ENCODE data around the gene UGT1A1.

Gene UGT1A1

DNA sequence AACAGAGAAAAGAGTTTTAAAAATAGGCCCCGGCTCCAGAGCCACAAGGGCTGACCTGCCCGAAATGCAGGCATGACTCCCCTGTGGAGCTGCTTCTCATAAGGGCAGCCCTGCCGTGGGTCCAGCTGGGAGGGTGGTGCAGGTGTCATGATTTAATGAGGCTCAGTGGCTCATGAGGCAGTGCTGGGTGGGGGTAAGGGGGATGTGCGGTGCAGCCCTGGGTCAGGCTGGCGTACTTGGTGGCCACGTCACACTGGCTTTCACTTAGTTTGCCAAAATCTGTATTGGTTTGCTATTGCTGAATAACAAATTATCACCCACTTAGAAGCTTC is 60.7 kb downstream of the UGT1A1 start:
- Histone ChIP-seq H3K36me3 (no peaks in the 10 kb centered on the region), H3K27me3 (no peaks in the 10 kb centered on the region), H3K9me3 (no peaks in the 10 kb centered on the region), H3K4me1 (ENCODE audit: control insufficient read depth in 1 of 2, insufficient read depth in 1 of 2, low read depth in 1 of 2, low read length in 1 of 2) (no peaks in the 10 kb centered on the region), H3K4me3 (ENCODE audit: low read depth in 1 of 2, low read length in 1 of 2) (no peak overlapping the region), H3K27ac (no peak overlapping the region)
- TF ChIP-seq CTCF (IDR thresholded peaks at IDR 0.05) = no peak

GRCh38 chr2:233821196-233821595 is 61.1 kb downstream of the UGT1A1 start:
- H3K9me3 ChIP-seq = no peaks in the 10 kb centered on the region
- no peaks in the 10 kb centered on the region for H3K27me3 ChIP-seq
- H3K36me3 ChIP-seq = no peaks in the 10 kb centered on the region
- no peak overlapping the region for H3K27ac ChIP-seq
- no peak overlapping the region for H3K4me3 ChIP-seq (ENCODE audit: low read depth in 1 of 2, low read length in 1 of 2)
- no peak for TF ChIP-seq CTCF (IDR thresholded peaks at IDR 0.05)
- H3K4me1 ChIP-seq (ENCODE audit: control insufficient read depth in 1 of 2, insufficient read depth in 1 of 2, low read depth in 1 of 2, low read length in 1 of 2) = no peaks in the 10 kb centered on the region

GRCh38 chr2:233821709-233822100 is 61.6 kb downstream of the UGT1A1 start:
- Histone ChIP-seq H3K27ac (no peak overlapping the region), H3K27me3 (no peaks in the 10 kb centered on the region), H3K9me3 (no peaks in the 10 kb centered on the region), H3K4me3 (ENCODE audit: low read depth in 1 of 2, low read length in 1 of 2) (no peak overlapping the region), H3K4me1 (ENCODE audit: control insufficient read depth in 1 of 2, insufficient read depth in 1 of 2, low read depth in 1 of 2, low read length in 1 of 2) (no peaks in the 10 kb centered on the region), H3K36me3 (no peaks in the 10 kb centered on the region)
- TF ChIP-seq CTCF (IDR thresholded peaks at IDR 0.05) = no peak

- TF ChIP-seq CTCF (IDR thresholded peaks at IDR 0.05) = no peak
- H3K36me3 ChIP-seq = no peaks in the 10 kb centered on the region
- no peaks in the 10 kb centered on the region for H3K4me1 ChIP-seq (ENCODE audit: control insufficient read depth in 1 of 2, insufficient read depth in 1 of 2, low read depth in 1 of 2, low read length in 1 of 2)
- no peaks in the 10 kb centered on the region for H3K27me3 ChIP-seq
- H3K27ac ChIP-seq = no peak overlapping the region
- H3K9me3 ChIP-seq = no peaks in the 10 kb centered on the region
- no peak overlapping the region for H3K4me3 ChIP-seq (ENCODE audit: low read depth in 1 of 2, low read length in 1 of 2)
These were observed 62.2 kb downstream of the UGT1A1 start for GRCh38 chr2:233822101-233822771.

Data from neutrophil (primary cell).